ENCODE measurements around the gene HERPUD1.

The HERPUD1 gene

DNA sequence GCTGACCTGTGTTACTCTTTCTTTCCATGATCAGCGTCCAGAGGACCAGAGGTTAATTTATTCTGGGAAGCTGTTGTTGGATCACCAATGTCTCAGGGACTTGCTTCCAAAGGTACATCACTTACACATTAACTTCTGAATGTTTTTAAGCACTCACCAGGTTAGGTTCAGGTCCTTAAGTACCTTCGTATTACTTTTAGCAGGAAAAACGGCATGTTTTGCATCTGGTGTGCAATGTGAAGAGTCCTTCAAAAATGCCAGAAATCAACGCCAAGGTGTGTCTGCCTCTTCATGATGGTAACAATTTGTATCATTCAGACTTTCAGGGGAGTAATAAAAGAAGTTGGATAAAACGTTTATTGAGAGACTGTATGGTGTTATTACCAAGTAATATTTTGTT, 3.3 kb downstream of the HERPUD1 start:
- H3K27me3 ChIP-seq (ENCODE audit: insufficient read depth, low read depth, severe bottlenecking): no peaks in the 10 kb centered on the region
- H3K36me3 ChIP-seq: peaks cover 72% of the 10 kb centered on the region
- no peak for DNase-seq
- no peak overlapping the region for H3K4me3 ChIP-seq (ENCODE audit: low read depth, low read length)
- H3K27ac ChIP-seq: no peak overlapping the region
- no peak for TF ChIP-seq CTCF (IDR thresholded peaks at IDR 0.05; ENCODE audit: low read depth, low read length)
- H3K9me3 ChIP-seq (ENCODE audit: severe bottlenecking): no peaks in the 10 kb centered on the region

GRCh38 chr16:56936491-56936890, 4.5 kb downstream of the HERPUD1 start:
- Histone ChIP-seq H3K4me3 (ENCODE audit: low read depth, low read length) (no peak overlapping the region), H3K9me3 (ENCODE audit: severe bottlenecking) (no peaks in the 10 kb centered on the region), H3K27me3 (ENCODE audit: insufficient read depth, low read depth, severe bottlenecking) (no peaks in the 10 kb centered on the region), H3K36me3 (peaks cover 85% of the 10 kb centered on the region), H3K27ac (no peak overlapping the region)
- TF ChIP-seq CTCF (IDR thresholded peaks at IDR 0.05; ENCODE audit: low read depth, low read length): no peak
- DNase-seq: no peak

DNA sequence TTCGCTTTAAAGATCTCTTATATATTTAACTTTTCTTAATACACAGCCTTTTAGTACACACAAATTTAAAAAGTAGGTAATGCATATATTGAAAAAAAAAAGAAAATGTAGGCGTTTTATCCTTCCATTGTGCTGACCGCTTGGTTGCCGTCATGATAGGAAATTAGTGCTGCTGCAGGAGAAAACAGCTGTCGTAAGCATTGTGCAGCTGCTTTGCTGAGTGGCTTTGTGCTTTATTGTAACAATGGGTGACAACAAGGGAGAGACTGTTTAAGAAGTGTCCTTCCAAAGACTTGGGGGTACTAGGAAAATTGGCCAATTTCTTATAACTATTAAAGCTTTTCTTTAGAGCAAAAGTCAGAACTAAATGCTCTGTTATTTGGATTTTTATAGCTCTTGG, 5.0 kb downstream of the HERPUD1 start:
- DNase-seq: no peak
- no peak overlapping the region for H3K27ac ChIP-seq
- no peaks in the 10 kb centered on the region for H3K27me3 ChIP-seq (ENCODE audit: insufficient read depth, low read depth, severe bottlenecking)
- no peak for TF ChIP-seq CTCF (IDR thresholded peaks at IDR 0.05; ENCODE audit: low read depth, low read length)
- H3K36me3 ChIP-seq: peaks cover 89% of the 10 kb centered on the region
- H3K9me3 ChIP-seq (ENCODE audit: severe bottlenecking): no peaks in the 10 kb centered on the region
- H3K4me3 ChIP-seq (ENCODE audit: low read depth, low read length): no peak overlapping the region

- no peaks in the 10 kb centered on the region for H3K27me3 ChIP-seq (ENCODE audit: insufficient read depth, low read depth, severe bottlenecking)
- no peak overlapping the region for H3K27ac ChIP-seq
- H3K4me3 ChIP-seq (ENCODE audit: low read depth, low read length): no peak overlapping the region
- H3K9me3 ChIP-seq (ENCODE audit: severe bottlenecking): no peaks in the 10 kb centered on the region
- DNase-seq: no peak
- peaks cover 97% of the 10 kb centered on the region for H3K36me3 ChIP-seq
- TF ChIP-seq CTCF (IDR thresholded peaks at IDR 0.05; ENCODE audit: low read depth, low read length): no peak
These were observed 6.9 kb downstream of the HERPUD1 start for GRCh38 chr16:56938664-56939513.

DNA sequence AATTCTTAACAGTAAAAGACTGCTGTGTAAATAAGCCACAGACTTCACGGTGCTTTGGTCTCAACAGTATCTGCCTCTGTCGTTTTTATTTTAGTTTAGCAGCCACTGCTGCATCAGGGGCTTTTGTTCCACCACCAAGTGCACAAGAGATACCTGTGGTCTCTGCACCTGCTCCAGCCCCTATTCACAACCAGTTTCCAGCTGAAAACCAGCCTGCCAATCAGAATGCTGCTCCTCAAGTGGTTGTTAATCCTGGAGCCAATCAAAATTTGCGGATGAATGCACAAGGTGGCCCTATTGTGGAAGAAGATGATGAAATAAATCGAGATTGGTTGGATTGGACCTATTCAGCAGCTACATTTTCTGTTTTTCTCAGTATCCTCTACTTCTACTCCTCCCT, 7.9 kb downstream of the HERPUD1 start:
- TF ChIP-seq CTCF (IDR thresholded peaks at IDR 0.05; ENCODE audit: low read depth, low read length): no peak
- no peak for DNase-seq
- Histone ChIP-seq H3K27me3 (ENCODE audit: insufficient read depth, low read depth, severe bottlenecking) (no peaks in the 10 kb centered on the region), H3K9me3 (ENCODE audit: severe bottlenecking) (no peaks in the 10 kb centered on the region), H3K4me3 (ENCODE audit: low read depth, low read length) (no peak overlapping the region), H3K36me3 (peaks cover 100% of the 10 kb centered on the region), H3K27ac (no peak overlapping the region)

DNA sequence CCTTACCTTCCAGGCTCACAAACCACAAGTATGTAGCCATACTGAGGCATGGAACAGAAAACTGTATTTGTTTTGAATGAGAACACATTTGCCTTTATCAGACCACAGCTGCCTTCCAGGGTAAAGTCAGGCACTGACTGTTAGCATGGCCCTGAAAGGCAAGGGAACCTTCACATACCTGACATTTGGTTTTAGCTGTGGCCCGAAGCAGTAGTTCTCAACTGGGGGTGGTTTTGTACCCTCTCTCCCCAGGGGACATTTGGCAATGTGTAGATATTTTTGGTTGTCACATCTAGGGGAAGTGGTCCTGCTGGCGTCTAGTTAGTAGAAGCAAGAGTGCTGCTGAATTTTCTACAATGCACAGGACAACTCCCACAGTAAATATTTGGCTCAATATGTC, 9.2 kb downstream of the HERPUD1 start:
- H3K36me3 ChIP-seq: peaks cover 94% of the 10 kb centered on the region
- no peak overlapping the region for H3K27ac ChIP-seq
- TF ChIP-seq CTCF (IDR thresholded peaks at IDR 0.05; ENCODE audit: low read depth, low read length): no peak
- no peaks in the 10 kb centered on the region for H3K27me3 ChIP-seq (ENCODE audit: insufficient read depth, low read depth, severe bottlenecking)
- no peak for DNase-seq
- H3K4me3 ChIP-seq (ENCODE audit: low read depth, low read length): no peak overlapping the region
- no peaks in the 10 kb centered on the region for H3K9me3 ChIP-seq (ENCODE audit: severe bottlenecking)

Data from WERI-Rb-1 (cell line).